ENCODE results near the gene GAMT. TPM values are rescaled to one million over a fixed set of nuclear protein-coding genes. Genes with fewer than 3 reads are reported as not detected.

Gene GAMT
- total RNA-seq, 1 donor from 2014 or later: 56.4 TPM

- intact Hi-C loops (cut with DNase I): loop anchor here (2.0 kb wide), 1 partner anchor 130 kb away; no protein-coding TSS in a partner anchor
- Histone ChIP-seq H3K27ac (peak overlapping the region; percentile 96), H3K4me3 (peak overlapping the region; percentile 95 to 99), H3K4me1 (peaks cover 31 to 33% of the 10 kb centered on the region in 2 donors), H3K36me3 (peaks cover 0 to 4% of the 10 kb centered on the region in 2 donors), H3K27me3 (no peaks in the 10 kb centered on the region), H3K9me3 (no peaks in the 10 kb centered on the region)
- DNase-seq (ENCODE audit: low spot score in 2 of 2): no peak
- TF ChIP-seq CTCF (IDR thresholded peaks at IDR 0.05): no peak
Measured at GRCh38 chr19:1408300-1409203, 7.2 kb upstream of the GAMT start.

GRCh38 chr19:1407528-1408299 is 6.4 kb upstream of the GAMT start, which contains the start of gene DAZAP1:
Gene DAZAP1, plus strand, starts transcription at chr19:1407586. Its CDS starts 188 bp downstream, at chr19:1407774.
- no peak for DNase-seq (ENCODE audit: low spot score in 2 of 2)
- Histone ChIP-seq H3K36me3 (no peaks in the 10 kb centered on the region), H3K4me1 (peaks cover 31 to 35% of the 10 kb centered on the region in 2 donors), H3K27me3 (no peaks in the 10 kb centered on the region), H3K4me3 (peak within 1 kb of the TSS; percentile 95 to 99), H3K27ac (peak within 1 kb of the TSS; percentile 96), H3K9me3 (no peaks in the 10 kb centered on the region)
- intact Hi-C loops (cut with DNase I): loop anchor here (1.0 to 2.0 kb wide), 4 partner anchors 24 to 129 kb away; partner anchors contain the start of genes NDUFS7 and RPS15
- TF ChIP-seq CTCF (IDR thresholded peaks at IDR 0.05): no peak

GRCh38 chr19:1406774-1407527 is 5.6 kb upstream of the GAMT start:
- Histone ChIP-seq H3K4me3 (peak overlapping the region; percentile 41 to 75), H3K27ac (peak overlapping the region; percentile 55 to 61), H3K27me3 (no peaks in the 10 kb centered on the region), H3K36me3 (no peaks in the 10 kb centered on the region), H3K4me1 (peaks cover 31 to 37% of the 10 kb centered on the region in 2 donors), H3K9me3 (no peaks in the 10 kb centered on the region)
- peak in 1 of 3 experiments; percentile 17 for TF ChIP-seq CTCF (IDR thresholded peaks at IDR 0.05)
- intact Hi-C loops (cut with DNase I): loop anchor here (1.0 to 2.0 kb wide), 3 partner anchors 24 to 52 kb away; partner anchors contain the start of genes NDUFS7 and RPS15
- peak; percentile 95 to 99 for DNase-seq (ENCODE audit: low spot score in 2 of 2)

- no peaks in the 10 kb centered on the region for H3K36me3 ChIP-seq
- no peaks in the 10 kb centered on the region for H3K9me3 ChIP-seq
- H3K27me3 ChIP-seq: no peaks in the 10 kb centered on the region
- no peak overlapping the region for H3K27ac ChIP-seq
- no peak overlapping the region for H3K4me3 ChIP-seq
- TF ChIP-seq CTCF (IDR thresholded peaks at IDR 0.05): no peak
- intact Hi-C loops (cut with DNase I): no loop called here
- DNase-seq (ENCODE audit: low spot score in 2 of 2): no peak
- peaks cover 10 to 24% of the 10 kb centered on the region in 2 donors for H3K4me1 ChIP-seq
Measured at GRCh38 chr19:1402411-1403070, 1.2 kb upstream of the GAMT start.

GRCh38 chr19:1401889-1402217 is 511 bp upstream of the GAMT start:
- peaks cover 10 to 24% of the 10 kb centered on the region in 2 donors for H3K4me1 ChIP-seq
- DNase-seq (ENCODE audit: low spot score in 2 of 2): no peak
- no peak overlapping the region for H3K27ac ChIP-seq
- intact Hi-C loops (cut with DNase I): no loop called here
- H3K36me3 ChIP-seq: no peaks in the 10 kb centered on the region
- TF ChIP-seq CTCF (IDR thresholded peaks at IDR 0.05): no peak
- H3K4me3 ChIP-seq: peak overlapping the region; percentile 78 to 92
- no peaks in the 10 kb centered on the region for H3K9me3 ChIP-seq
- H3K27me3 ChIP-seq: no peaks in the 10 kb centered on the region
